ENCODE results near the gene SEC31A.

The SEC31A gene

DNA sequence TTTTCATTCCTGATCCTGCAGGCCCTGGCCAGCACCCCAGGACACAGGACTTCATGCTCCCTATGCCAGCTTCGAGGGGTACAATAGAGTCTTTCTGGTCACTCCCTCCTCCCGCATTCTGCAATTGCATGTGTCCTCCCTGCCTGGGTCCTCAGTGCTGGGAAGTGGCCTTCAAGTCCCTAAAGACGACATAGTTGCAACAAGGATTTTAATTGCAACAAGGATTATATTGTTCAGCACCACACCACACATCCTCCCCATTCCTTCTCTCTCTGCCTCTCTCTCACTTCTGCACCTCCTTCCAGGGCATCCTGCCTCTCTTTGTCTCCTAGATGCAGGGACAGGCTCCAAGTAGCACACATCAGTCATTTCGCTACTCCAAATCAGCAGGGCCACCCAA is 117.9 kb downstream of the SEC31A start:
- DNase-seq (ENCODE audit: low read depth, low spot score): no peak

DNA sequence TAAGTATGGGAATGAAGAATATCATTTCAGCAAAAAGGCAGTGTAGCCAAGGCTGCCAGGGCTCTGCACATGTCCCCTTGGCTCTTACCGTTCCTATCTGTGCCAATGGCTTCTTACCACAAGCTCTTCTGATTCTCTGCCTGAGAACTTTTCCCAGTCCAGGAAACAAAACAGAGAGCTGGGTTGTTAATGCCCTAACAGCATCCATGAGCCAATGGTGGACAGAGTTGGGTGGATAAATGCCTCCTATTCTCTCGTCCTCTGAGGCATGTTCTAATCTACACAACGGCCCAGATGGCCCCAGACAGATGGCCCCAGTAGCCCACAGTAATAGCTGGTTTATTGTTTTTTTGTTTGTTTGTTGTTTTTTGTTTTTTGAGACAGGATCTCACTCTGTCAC is 120.3 kb downstream of the SEC31A start:
- no peak for DNase-seq (ENCODE audit: low read depth, low spot score)

Data from brain pericyte (primary cell).